ENCODE data around the gene FBLIM1.

The FBLIM1 gene

GRCh38 chr1:15723631-15724246 is 34.9 kb upstream of the FBLIM1 start:
- no peak overlapping the region for H3K4me3 ChIP-seq (ENCODE audit: low read depth, low read length)
- DNase-seq (ENCODE audit: low read depth): no peak
- TF ChIP-seq MYC (IDR thresholded peaks at IDR 0.05; ENCODE audit: low read depth, low read length) (no peak), CTCF (IDR thresholded peaks at IDR 0.05; ENCODE audit: low read depth, low read length) (no peak), MAX (IDR thresholded peaks at IDR 0.05; ENCODE audit: low read depth, low read length) (no peak), POLR2A (IDR thresholded peaks at IDR 0.05; ENCODE audit: extremely low read depth, insufficient read length) (no peak)

GRCh38 chr1:15724949-15725880 is 33.4 kb upstream of the FBLIM1 start:
- no peak for DNase-seq (ENCODE audit: low read depth)
- TF ChIP-seq MYC (IDR thresholded peaks at IDR 0.05; ENCODE audit: low read depth, low read length) (no peak), CTCF (IDR thresholded peaks at IDR 0.05; ENCODE audit: low read depth, low read length) (no peak), MAX (IDR thresholded peaks at IDR 0.05; ENCODE audit: low read depth, low read length) (no peak), POLR2A (IDR thresholded peaks at IDR 0.05; ENCODE audit: extremely low read depth, insufficient read length) (no peak)

DNA sequence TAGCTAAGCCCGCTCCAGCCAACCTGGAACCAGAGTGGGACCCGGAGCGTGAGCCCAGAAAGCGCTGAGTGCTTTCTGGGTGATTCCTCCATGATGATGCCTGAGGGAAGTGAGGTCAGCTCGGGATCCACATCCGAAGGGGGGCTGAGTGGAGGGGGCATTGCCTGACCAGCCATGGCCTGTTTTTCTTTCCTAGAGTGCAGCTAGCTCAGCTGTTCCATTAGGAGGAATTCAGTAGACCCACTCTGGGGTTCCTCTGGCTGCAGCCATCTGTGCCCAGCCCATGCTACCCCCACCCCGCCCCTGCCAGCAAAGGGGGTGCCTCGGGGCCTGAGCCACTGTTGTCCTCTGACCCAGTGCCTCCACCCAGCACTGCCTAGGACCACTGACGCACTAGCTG is 32.1 kb upstream of the FBLIM1 start:
- H3K4me3 ChIP-seq (ENCODE audit: low read depth, low read length): no peak overlapping the region
- TF ChIP-seq POLR2A (IDR thresholded peaks at IDR 0.05; ENCODE audit: extremely low read depth, insufficient read length) (no peak), MAX (IDR thresholded peaks at IDR 0.05; ENCODE audit: low read depth, low read length) (no peak), CTCF (IDR thresholded peaks at IDR 0.05; ENCODE audit: low read depth, low read length) (no peak), MYC (IDR thresholded peaks at IDR 0.05; ENCODE audit: low read depth, low read length) (no peak)
- no peak for DNase-seq (ENCODE audit: low read depth)

More at GRCh38 chr1:15724949-15725880, 33.4 kb upstream of the FBLIM1 start:
- no peak overlapping the region for H3K4me3 ChIP-seq (ENCODE audit: low read depth, low read length)

GRCh38 chr1:15727021-15727420 is 31.6 kb upstream of the FBLIM1 start:
- no peak overlapping the region for H3K4me3 ChIP-seq (ENCODE audit: low read depth, low read length)
- TF ChIP-seq POLR2A (IDR thresholded peaks at IDR 0.05; ENCODE audit: extremely low read depth, insufficient read length) (no peak), MYC (IDR thresholded peaks at IDR 0.05; ENCODE audit: low read depth, low read length) (no peak), CTCF (IDR thresholded peaks at IDR 0.05; ENCODE audit: low read depth, low read length) (no peak), MAX (IDR thresholded peaks at IDR 0.05; ENCODE audit: low read depth, low read length) (no peak)
- DNase-seq (ENCODE audit: low read depth): no peak

DNA sequence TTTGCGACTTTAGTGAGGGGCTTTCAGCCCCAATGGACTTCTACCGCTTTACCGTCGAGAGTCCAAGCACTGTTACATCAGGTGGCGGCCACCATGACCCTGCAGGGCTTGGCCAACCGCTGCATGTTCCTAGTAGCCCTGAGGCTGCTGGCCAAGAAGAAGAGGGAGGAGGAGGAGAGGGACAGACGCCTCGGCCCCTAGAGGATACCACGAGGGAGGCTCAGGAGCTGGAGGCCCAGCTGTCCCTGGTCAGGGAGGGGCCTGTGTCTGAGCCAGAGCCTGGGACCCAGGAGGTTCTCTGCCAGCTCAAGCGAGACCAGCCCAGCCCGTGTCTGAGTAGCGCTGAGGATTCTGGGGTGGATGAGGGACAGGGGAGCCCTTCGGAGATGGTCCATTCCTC is 31.2 kb upstream of the FBLIM1 start:
- no peak for DNase-seq (ENCODE audit: low read depth)
- no peak for TF ChIP-seq MYC (IDR thresholded peaks at IDR 0.05; ENCODE audit: low read depth, low read length)
- no peak for TF ChIP-seq CTCF (IDR thresholded peaks at IDR 0.05; ENCODE audit: low read depth, low read length)
- TF ChIP-seq POLR2A (IDR thresholded peaks at IDR 0.05; ENCODE audit: extremely low read depth, insufficient read length): no peak
- TF ChIP-seq MAX (IDR thresholded peaks at IDR 0.05; ENCODE audit: low read depth, low read length): no peak
- H3K4me3 ChIP-seq (ENCODE audit: low read depth, low read length): no peak overlapping the region
